ENCODE data around the gene LIN7A.

The LIN7A gene

GRCh38 chr12:80860928-80861327, 76.8 kb downstream of the LIN7A start:
- no peak for DNase-seq (ENCODE audit: low read depth in 1 of 2, low spot score in 1 of 2)

- DNase-seq (ENCODE audit: low read depth in 1 of 2, low spot score in 1 of 2): no peak
Measured at GRCh38 chr12:80860206-80860605, 77.5 kb downstream of the LIN7A start.

- no peak for DNase-seq (ENCODE audit: low read depth in 1 of 2, low spot score in 1 of 2)
Measured at GRCh38 chr12:80858356-80858755, 79.4 kb downstream of the LIN7A start.

GRCh38 chr12:80857311-80857710, 80.4 kb downstream of the LIN7A start:
- DNase-seq (ENCODE audit: low read depth in 1 of 2, low spot score in 1 of 2): no peak

- DNase-seq (ENCODE audit: low read depth in 1 of 2, low spot score in 1 of 2): no peak
Measured at GRCh38 chr12:80849337-80849736, 88.4 kb downstream of the LIN7A start.

- DNase-seq (ENCODE audit: low read depth in 1 of 2, low spot score in 1 of 2): no peak
Measured at GRCh38 chr12:80848858-80849257, 88.9 kb downstream of the LIN7A start.

- DNase-seq (ENCODE audit: low read depth in 1 of 2, low spot score in 1 of 2): no peak
Measured at GRCh38 chr12:80847575-80847974, 90.2 kb downstream of the LIN7A start.

GRCh38 chr12:80846952-80847351, 90.8 kb downstream of the LIN7A start:
- no peak for DNase-seq (ENCODE audit: low read depth in 1 of 2, low spot score in 1 of 2)

- DNase-seq (ENCODE audit: low read depth in 1 of 2, low spot score in 1 of 2): no peak
Measured at GRCh38 chr12:80845639-80846038, 92.1 kb downstream of the LIN7A start.

- DNase-seq (ENCODE audit: low read depth in 1 of 2, low spot score in 1 of 2): no peak
Measured at GRCh38 chr12:80843969-80844368, 93.8 kb downstream of the LIN7A start.

- no peak for DNase-seq (ENCODE audit: low read depth in 1 of 2, low spot score in 1 of 2)
Measured at GRCh38 chr12:80838708-80839107, 99.0 kb downstream of the LIN7A start.

GRCh38 chr12:80838024-80838658, 99.6 kb downstream of the LIN7A start:
- DNase-seq (ENCODE audit: low read depth in 1 of 2, low spot score in 1 of 2): no peak

GRCh38 chr12:80837342-80837978, 100.3 kb downstream of the LIN7A start:
- DNase-seq (ENCODE audit: low read depth in 1 of 2, low spot score in 1 of 2): no peak

GRCh38 chr12:80834724-80835123, 103.0 kb downstream of the LIN7A start:
- no peak for DNase-seq (ENCODE audit: low read depth in 1 of 2, low spot score in 1 of 2)

GRCh38 chr12:80830533-80831088, 107.1 kb downstream of the LIN7A start:
- no peak for DNase-seq (ENCODE audit: low read depth in 1 of 2, low spot score in 1 of 2)

GRCh38 chr12:80829767-80830166, 108.0 kb downstream of the LIN7A start:
- no peak for DNase-seq (ENCODE audit: low read depth in 1 of 2, low spot score in 1 of 2)

- no peak for DNase-seq (ENCODE audit: low read depth in 1 of 2, low spot score in 1 of 2)
Measured at GRCh38 chr12:80825506-80825905, 112.2 kb downstream of the LIN7A start.

- DNase-seq (ENCODE audit: low read depth in 1 of 2, low spot score in 1 of 2): no peak
Measured at GRCh38 chr12:80823393-80823792, 114.3 kb downstream of the LIN7A start.

- no peak for DNase-seq (ENCODE audit: low read depth in 1 of 2, low spot score in 1 of 2)
Measured at GRCh38 chr12:80821513-80822000, 116.2 kb downstream of the LIN7A start.

- no peak for DNase-seq (ENCODE audit: low read depth in 1 of 2, low spot score in 1 of 2)
Measured at GRCh38 chr12:80818878-80819277, 118.9 kb downstream of the LIN7A start.

GRCh38 chr12:80815351-80815750, 122.4 kb downstream of the LIN7A start:
- DNase-seq (ENCODE audit: low read depth in 1 of 2, low spot score in 1 of 2): no peak

GRCh38 chr12:80814453-80814852, 123.3 kb downstream of the LIN7A start:
- no peak for DNase-seq (ENCODE audit: low read depth in 1 of 2, low spot score in 1 of 2)

GRCh38 chr12:80813820-80814219, 123.9 kb downstream of the LIN7A start:
- DNase-seq (ENCODE audit: low read depth in 1 of 2, low spot score in 1 of 2): no peak
